Parathyroid adenoma (tissue), 2 donors: ENCODE data around the gene CBX1.
A peak's percentile ranks its signal among the peaks of the same experiment; 100 is the strongest.

Experiments used
- H2AFZ ChIP-seq: fragments of 300-600 bp; sonication (generic); one replicate; pipeline ENCODE4 v1.7.0; 2017; ENCODE audit warnings: antibody characterized with exemption, mild to moderate bottlenecking
- H3K27ac ChIP-seq: fragments of 300-600 bp; sonication (generic); one replicate; pipeline ENCODE4 v1.7.0; 2017
- H3K27me3 ChIP-seq: fragments of 300-600 bp; sonication (generic); one replicate; pipeline ENCODE4 v1.7.0; 2017; ENCODE audit warnings: low read length; ENCODE audit not compliant: control insufficient read depth, insufficient read depth
- H3K36me3 ChIP-seq: fragments of 300-600 bp; sonication (generic); one replicate; pipeline ENCODE4 v1.7.0; 2017; ENCODE audit warnings: low read length; ENCODE audit not compliant: control insufficient read depth, insufficient read depth
- H3K4me1 ChIP-seq: fragments of 300-600 bp; sonication (generic); one replicate; pipeline ENCODE4 v1.7.0; 2017; ENCODE audit warnings: control low read depth
- H3K4me2 ChIP-seq: fragments of 300-600 bp; sonication (generic); one replicate; pipeline ENCODE4 v1.7.0; 2017; ENCODE audit warnings: low read length
- H3K4me3 ChIP-seq: fragments of 300-600 bp; sonication (generic); one replicate; pipeline ENCODE4 v1.7.0; 2017; ENCODE audit warnings: low read depth, low read length
- H3K79me2 ChIP-seq: fragments of 300-600 bp; sonication (generic); one replicate; pipeline ENCODE4 v1.7.0; 2017; ENCODE audit warnings: control low read depth
- H3K9ac ChIP-seq: fragments of 300-600 bp; sonication (generic); one replicate; pipeline ENCODE4 v1.7.0; 2017; ENCODE audit warnings: mild to moderate bottlenecking
- H3K9me3 ChIP-seq: fragments of 300-600 bp; sonication (generic); one replicate; pipeline ENCODE4 v1.7.0; 2017; ENCODE audit warnings: low read length; ENCODE audit not compliant: control insufficient read depth
- TF ChIP-seq, protein P1 (sequence below): fragments of 300-600 bp; sonication (generic); IDR thresholded peaks from one replicate; pipeline ENCODE4 v1.7.0; 2017; ENCODE audit warnings: antibody characterized with exemption, mild to moderate bottlenecking
- donor health status: primary hyperparathyroidism.

CBX1 gene

DNA sequence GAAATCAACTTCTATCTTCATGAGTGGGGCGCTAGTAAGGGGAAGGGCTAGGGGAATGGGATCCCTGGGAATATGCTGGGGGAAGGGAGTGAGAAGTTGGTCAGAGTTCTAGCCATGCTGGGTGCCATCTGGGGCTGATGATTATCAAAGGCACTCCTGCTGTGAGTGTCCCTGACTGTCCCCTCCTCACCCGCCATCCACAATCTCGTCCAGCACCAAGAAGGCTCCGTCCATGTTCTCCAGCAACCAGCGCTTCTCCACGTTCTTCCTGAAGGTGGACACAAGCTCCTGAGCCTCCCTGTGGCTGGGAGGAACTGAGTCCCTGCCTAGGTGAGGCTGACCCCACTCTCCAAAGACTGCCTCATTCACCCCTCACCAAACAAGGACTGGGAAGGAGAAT is 69.3 kb downstream of the CBX1 start:
- H3K4me1 ChIP-seq, result no peaks in the 10 kb centered on the region
- no peaks in the 10 kb centered on the region for H3K27me3 ChIP-seq
- H3K27ac ChIP-seq, result no peak overlapping the region
- H2AFZ ChIP-seq, result no peak overlapping the region
- H3K4me3 ChIP-seq, result no peak overlapping the region
- no peaks in the 10 kb centered on the region for H3K9me3 ChIP-seq
- TF ChIP-seq, protein P1, sequence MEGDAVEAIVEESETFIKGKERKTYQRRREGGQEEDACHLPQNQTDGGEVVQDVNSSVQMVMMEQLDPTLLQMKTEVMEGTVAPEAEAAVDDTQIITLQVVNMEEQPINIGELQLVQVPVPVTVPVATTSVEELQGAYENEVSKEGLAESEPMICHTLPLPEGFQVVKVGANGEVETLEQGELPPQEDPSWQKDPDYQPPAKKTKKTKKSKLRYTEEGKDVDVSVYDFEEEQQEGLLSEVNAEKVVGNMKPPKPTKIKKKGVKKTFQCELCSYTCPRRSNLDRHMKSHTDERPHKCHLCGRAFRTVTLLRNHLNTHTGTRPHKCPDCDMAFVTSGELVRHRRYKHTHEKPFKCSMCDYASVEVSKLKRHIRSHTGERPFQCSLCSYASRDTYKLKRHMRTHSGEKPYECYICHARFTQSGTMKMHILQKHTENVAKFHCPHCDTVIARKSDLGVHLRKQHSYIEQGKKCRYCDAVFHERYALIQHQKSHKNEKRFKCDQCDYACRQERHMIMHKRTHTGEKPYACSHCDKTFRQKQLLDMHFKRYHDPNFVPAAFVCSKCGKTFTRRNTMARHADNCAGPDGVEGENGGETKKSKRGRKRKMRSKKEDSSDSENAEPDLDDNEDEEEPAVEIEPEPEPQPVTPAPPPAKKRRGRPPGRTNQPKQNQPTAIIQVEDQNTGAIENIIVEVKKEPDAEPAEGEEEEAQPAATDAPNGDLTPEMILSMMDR, result no peak
- no peak overlapping the region for H3K9ac ChIP-seq
- H3K36me3 ChIP-seq, result no peaks in the 10 kb centered on the region
- no peaks in the 10 kb centered on the region for H3K79me2 ChIP-seq
- H3K4me2 ChIP-seq, result no peak overlapping the region

DNA sequence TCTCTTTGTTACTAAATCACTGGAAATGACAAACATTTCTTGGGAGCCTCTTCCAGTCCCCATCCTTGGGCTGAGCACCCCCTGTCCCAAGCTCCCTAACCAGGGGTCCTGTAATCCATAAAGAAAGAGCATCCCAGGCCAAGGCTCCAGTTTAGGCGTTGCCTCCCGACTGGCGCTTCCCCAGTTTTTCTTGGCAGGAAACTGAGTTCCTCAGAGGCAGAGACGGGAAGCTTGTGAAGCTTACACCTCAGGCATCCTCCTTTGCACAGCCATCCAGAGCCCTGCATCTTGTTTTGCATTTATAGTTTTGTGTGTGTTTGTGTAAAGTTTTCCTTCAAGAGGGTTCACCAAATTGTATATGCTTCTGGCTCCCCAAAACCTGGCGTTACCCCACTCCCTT is 70.7 kb downstream of the CBX1 start:
- H3K4me1 ChIP-seq, result peaks cover 12% of the 10 kb centered on the region
- H3K9me3 ChIP-seq, result no peaks in the 10 kb centered on the region
- H3K9ac ChIP-seq, result no peak overlapping the region
- TF ChIP-seq, protein P1, result no peak
- H2AFZ ChIP-seq, result no peak overlapping the region
- no peaks in the 10 kb centered on the region for H3K79me2 ChIP-seq
- H3K27me3 ChIP-seq, result no peaks in the 10 kb centered on the region
- no peak overlapping the region for H3K4me2 ChIP-seq
- no peaks in the 10 kb centered on the region for H3K36me3 ChIP-seq
- H3K4me3 ChIP-seq, result no peak overlapping the region
- H3K27ac ChIP-seq, result peak overlapping the region; percentile 36

DNA sequence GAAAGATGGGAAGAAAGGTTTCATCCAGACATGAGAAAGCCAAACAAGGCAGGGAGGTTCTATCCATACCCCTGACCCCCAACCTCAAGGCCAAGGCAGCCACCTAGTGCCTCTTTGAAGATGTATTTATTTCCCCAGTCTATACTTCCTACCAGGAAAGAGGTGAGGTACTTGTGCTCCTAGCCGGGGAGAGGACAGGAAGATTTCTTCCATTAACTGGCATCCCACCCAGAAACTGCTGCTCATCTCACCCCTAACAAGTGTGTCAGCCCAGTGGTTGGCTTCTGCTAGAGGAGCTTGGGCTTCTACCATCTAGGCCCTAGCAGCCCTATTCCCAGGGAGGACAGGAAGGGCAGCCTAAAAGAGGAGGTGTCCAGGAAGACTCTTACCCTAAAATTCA is 72.5 kb downstream of the CBX1 start:
- Histone ChIP-seq H3K9me3 (no peaks in the 10 kb centered on the region), H2AFZ (no peak overlapping the region), H3K36me3 (no peaks in the 10 kb centered on the region), H3K79me2 (no peaks in the 10 kb centered on the region), H3K4me3 (no peak overlapping the region), H3K27me3 (no peaks in the 10 kb centered on the region), H3K4me1 (peaks cover 23% of the 10 kb centered on the region), H3K4me2 (no peak overlapping the region), H3K27ac (no peak overlapping the region), H3K9ac (no peak overlapping the region)
- TF ChIP-seq, protein P1, result no peak

DNA sequence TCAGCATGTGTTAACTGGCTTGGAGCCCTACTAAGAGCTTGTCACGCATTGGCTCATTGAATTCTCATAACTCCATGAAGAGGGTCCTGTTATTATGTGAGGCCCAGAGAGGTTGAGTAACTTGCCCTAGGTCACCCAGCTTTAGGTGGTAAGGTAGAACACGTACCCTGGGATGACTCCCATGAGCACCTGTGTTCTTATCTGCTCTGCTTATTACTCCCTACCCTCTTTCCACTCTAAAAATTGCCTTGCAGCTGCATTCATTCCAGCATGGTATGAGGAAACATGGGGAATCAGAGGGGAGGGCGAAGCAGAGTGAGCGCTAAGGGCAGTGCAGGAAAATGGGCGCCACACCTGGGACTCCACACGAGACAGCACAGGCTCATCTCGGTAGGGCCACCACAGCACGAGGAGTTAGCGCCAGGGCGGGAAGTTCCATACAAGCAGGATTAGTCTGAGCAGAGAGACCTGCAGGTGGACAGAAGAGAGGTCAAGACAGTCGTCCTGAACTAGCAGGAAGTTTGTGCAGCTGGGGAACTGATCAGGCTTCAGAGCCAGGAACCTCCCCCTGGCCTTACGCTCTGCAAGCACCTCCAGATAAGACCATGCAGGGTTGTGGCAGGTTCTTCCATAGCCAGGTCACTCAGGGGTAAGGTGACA is 73.8 kb downstream of the CBX1 start:
- H3K4me2 ChIP-seq, result no peak overlapping the region
- no peak overlapping the region for H3K4me3 ChIP-seq
- TF ChIP-seq, protein P1, result no peak
- H3K36me3 ChIP-seq, result no peaks in the 10 kb centered on the region
- no peak overlapping the region for H3K9ac ChIP-seq
- no peaks in the 10 kb centered on the region for H3K27me3 ChIP-seq
- H3K4me1 ChIP-seq, result peaks cover 28% of the 10 kb centered on the region
- no peaks in the 10 kb centered on the region for H3K9me3 ChIP-seq
- no peaks in the 10 kb centered on the region for H3K79me2 ChIP-seq
- H3K27ac ChIP-seq, result no peak overlapping the region
- H2AFZ ChIP-seq, result no peak overlapping the region
